CD14-positive monocyte (primary cell): Measurements from ENCODE around the gene BTC. TPM values are rescaled to one million over a fixed set of nuclear protein-coding genes. Genes with fewer than 3 reads are reported as not detected.
"Not testable (repeated sequence)": the region's sequence is repeated elsewhere in the genome, so short reads cannot be mapped to it uniquely, and the experiment has no call there.

ENCODE experiments used
- DNase-seq, 3 donors: peaks; one replicate each; pipeline ENCODE4 v3.0.0-alpha.2; 2011 to 2022
- H2AFZ ChIP-seq: 2 replicates; pipeline ENCODE4 v1.6.0; 2012; ENCODE audit warnings: mild to moderate bottlenecking, low read depth, low read length, inconsistent platforms; ENCODE audit not compliant: insufficient read depth, poor library complexity, severe bottlenecking
- H3K27ac ChIP-seq, 2 donors: 1 replicate in 1 of 2; 2 replicates in 1 of 2; pipeline ENCODE4 v1.5.1; 2012 to 2013; ENCODE audit warnings: low read length in 2 of 2, control low read depth in 1 of 2, inconsistent platforms in 1 of 2, low read depth in 1 of 2, mild to moderate bottlenecking in 1 of 2
- H3K27me3 ChIP-seq, 2 donors: one replicate each; pipeline versions ENCODE4 v1.6.0 to v1.6.1; 2011 to 2013; ENCODE audit warnings: low read length in 2 of 2; ENCODE audit not compliant: control insufficient read depth in 2 of 2, insufficient read depth in 2 of 2
- H3K36me3 ChIP-seq, 2 donors: replicated peaks in 1 of 2; 1 replicate in 1 of 2; 2 replicates in 1 of 2; pipeline versions ENCODE4 v1.5.1 to v1.6.1; 2012 to 2013; ENCODE audit warnings: low read length in 2 of 2, control low read depth in 1 of 2, inconsistent platforms in 1 of 2, mild to moderate bottlenecking in 1 of 2; ENCODE audit not compliant: insufficient read depth in 2 of 2, control insufficient read depth in 1 of 2
- H3K4me1 ChIP-seq, 2 donors: 1 replicate in 1 of 2; 2 replicates in 1 of 2; pipeline versions ENCODE4 v1.5.1 to v1.6.1; 2012 to 2013; ENCODE audit warnings: low read length in 2 of 2, control low read depth in 1 of 2, inconsistent platforms in 1 of 2, mild to moderate bottlenecking in 1 of 2, moderate library complexity in 1 of 2; ENCODE audit not compliant: insufficient read depth in 2 of 2, control insufficient read depth in 1 of 2
- H3K4me2 ChIP-seq: replicated peaks from 2 replicates; pipeline ENCODE3; 2012; ENCODE audit warnings: low read length, moderate library complexity, mild to moderate bottlenecking; ENCODE audit not compliant: poor library complexity, severe bottlenecking; ENCODE audit errors: extremely low read depth
- H3K4me3 ChIP-seq, 3 experiments: fragments of 200-600 bp in 1 of 3; sonication (generic) in 1 of 3; replicated peaks in 1 of 3; 1 replicate in 2 of 3; 2 replicates in 1 of 3; pipeline ENCODE4 v1.5.1; 2011 to 2013; ENCODE audit warnings: low read length in 3 of 3, mild to moderate bottlenecking in 3 of 3, control low read depth in 2 of 3, low read depth in 2 of 3, inconsistent platforms in 1 of 3, moderate library complexity in 1 of 3
- H3K79me2 ChIP-seq: 2 replicates; pipeline ENCODE4 v1.6.0; 2012; ENCODE audit warnings: mild to moderate bottlenecking, control low read depth, inconsistent platforms, low read length, moderate library complexity; ENCODE audit not compliant: insufficient read depth
- H3K9ac ChIP-seq: 2 replicates; pipeline ENCODE4 v1.6.0; 2017; ENCODE audit warnings: low read length, mild to moderate bottlenecking; ENCODE audit not compliant: insufficient read depth, poor library complexity, severe bottlenecking
- H3K9me3 ChIP-seq, 2 donors: replicated peaks in 1 of 2; 1 replicate in 1 of 2; 2 replicates in 1 of 2; pipeline versions ENCODE4 v1.5.1 to v1.6.1; 2012 to 2013; ENCODE audit warnings: low read length in 2 of 2, control low read depth in 1 of 2; ENCODE audit not compliant: control insufficient read depth in 1 of 2, insufficient read depth in 1 of 2
- H4K20me1 ChIP-seq: 2 replicates; pipeline ENCODE4 v1.6.0; 2012; ENCODE audit warnings: mild to moderate bottlenecking, low read length, control low read depth, moderate library complexity; ENCODE audit not compliant: insufficient read depth
- H3K27ac Mint-ChIP-seq, 7 donors: one replicate each; pipeline ENCODE4 v1.8.0; 2020; ENCODE audit warnings: mild to moderate bottlenecking in 7 of 7, mixed read lengths in 7 of 7, moderate library complexity in 6 of 7, inconsistent platforms in 2 of 7
- H3K27me3 Mint-ChIP-seq, 3 donors: one replicate each; pipeline ENCODE4 v1.8.0; 2021 to 2022; ENCODE audit warnings: low read depth in 3 of 3, mild to moderate bottlenecking in 3 of 3, mixed read lengths in 3 of 3, moderate library complexity in 3 of 3, inconsistent platforms in 1 of 3
- H3K36me3 Mint-ChIP-seq, 2 donors: one replicate each; pipeline ENCODE4 v1.8.0; 2020; ENCODE audit warnings: mixed read lengths in 2 of 2, inconsistent platforms in 1 of 2, mild to moderate bottlenecking in 1 of 2
- H3K4me1 Mint-ChIP-seq: one replicate; pipeline ENCODE4 v1.8.0; 2020; ENCODE audit warnings: mild to moderate bottlenecking, mixed read lengths
- H3K4me3 Mint-ChIP-seq, 2 donors: one replicate each; pipeline ENCODE4 v1.8.0; 2020; ENCODE audit warnings: mild to moderate bottlenecking in 2 of 2, mixed read lengths in 2 of 2, moderate library complexity in 1 of 2
- H3K9me3 Mint-ChIP-seq, 7 donors: one replicate each; pipeline ENCODE4 v1.8.0; 2020 to 2022; ENCODE audit warnings: mixed read lengths in 7 of 7, mild to moderate bottlenecking in 6 of 7, moderate library complexity in 6 of 7, inconsistent platforms in 2 of 7
- CTCF ChIP-seq: fragments of 200-600 bp; IDR thresholded peaks from one replicate; pipeline ENCODE4 v1.8.0; 2022; ENCODE audit warnings: antibody characterized with exemption, mild to moderate bottlenecking
- WGBS: methylation state at CpG from one replicate; pipeline ENCODE4 v1.1.5; 2013; ENCODE audit warnings: missing lambda C conversion rate; ENCODE audit not compliant: insufficient coverage; 5-methylcytosine and 5-hydroxymethylcytosine counted together
- intact Hi-C, 2 donors: fragments of 100-400 bp; cut with micrococcal nuclease; formaldehyde crosslinking; loops; one replicate each; pipeline versions ENCODE4 v1.15.0 to v1.15.1; 2023
- polyA plus RNA-seq, 3 donors: library from polyadenylated mRNA; depleted of rRNA in 1 of 3; unstranded in 2 of 3; stranded (reverse) in 1 of 3; fragments of 300-500 nt in 2 of 3; fragments of >200 nt in 1 of 3; fragmentation: Illumina TruSeq in 2 of 3; gene quantifications; 1 replicate in 2 of 3; 2 replicates in 1 of 3; pipeline ENCODE4 v1.2.3, GENCODE V29; 2012 to 2021

BTC gene
- polyA plus RNA-seq, 3 donors = not detected

GRCh38 chr4:74714611-74715130 lies 79.7 kb downstream of the BTC start:
- no peak for TF ChIP-seq CTCF
- no peak overlapping the region for H3K27ac ChIP-seq
- Mint-ChIP-seq H3K9me3 (peaks cover 3 to 20% (median 15%) of the 10 kb centered on the region in 7 donors), H3K27me3 (no peaks in the 10 kb centered on the region), H3K4me3 (no peak overlapping the region), H3K27ac (no peak overlapping the region), H3K36me3 (no peaks in the 10 kb centered on the region), H3K4me1 (no peaks in the 10 kb centered on the region)
- H3K27me3 ChIP-seq = no peaks in the 10 kb centered on the region
- DNase-seq = no peak
- no peaks in the 10 kb centered on the region for H3K4me1 ChIP-seq
- intact Hi-C loops = no loop called here
- WGBS = no CpG with 5 or more reads among the region's 1 CpG
- H3K4me2 ChIP-seq = no peak overlapping the region
- H4K20me1 ChIP-seq = no peaks in the 10 kb centered on the region
- peaks cover 0 to 11% of the 10 kb centered on the region in 2 donors for H3K9me3 ChIP-seq
- H3K79me2 ChIP-seq = no peaks in the 10 kb centered on the region
- H3K9ac ChIP-seq = no peak overlapping the region
- H3K36me3 ChIP-seq = no peaks in the 10 kb centered on the region
- no peak overlapping the region for H3K4me3 ChIP-seq
- H2AFZ ChIP-seq = no peak overlapping the region

GRCh38 chr4:74708135-74708534 lies 86.2 kb downstream of the BTC start:
- H3K36me3 Mint-ChIP-seq, DNase-seq, H3K27ac Mint-ChIP-seq, H3K9me3 ChIP-seq, H3K4me2 ChIP-seq, H3K79me2 ChIP-seq, H3K4me1 ChIP-seq, H4K20me1 ChIP-seq, H3K4me3 Mint-ChIP-seq, H3K4me1 Mint-ChIP-seq, H3K27ac ChIP-seq, H3K36me3 ChIP-seq, H3K9ac ChIP-seq, H2AFZ ChIP-seq, H3K27me3 Mint-ChIP-seq, H3K27me3 ChIP-seq, intact Hi-C loops, H3K4me3 ChIP-seq: not testable (repeated sequence)
- peaks cover 3 to 22% (median 12%) of the 10 kb centered on the region in 7 donors for H3K9me3 Mint-ChIP-seq
- WGBS = no CpG with 5 or more reads among the region's 3 CpGs

Other genes starting within 250 kb of the BTC start
- gene PARM1, start 138.6 kb upstream of the BTC start, polyA plus RNA-seq = under 1 TPM; 0.06 to 0.54 (median 0.27) TPM